ENCODE data around the gene CLHC1.
"Not testable (repeated sequence)": the region's sequence is repeated elsewhere in the genome, so short reads cannot be mapped to it uniquely, and the experiment has no call there.

- not testable (repeated sequence) for TF ChIP-seq POLR2A, CTCF (IDR thresholded peaks at IDR 0.05)
These were observed 9.5 kb upstream of the CLHC1 start for GRCh38 chr2:55241582-55241981.
